Hippocampal formation (tissue), 2 donors: ENCODE measurements around the gene SMARCD2.

Experiments used
- DNase-seq, 2 donors: peaks; one replicate each; lab custom pipeline; 2025; lab: John Stamatoyannopoulos, UW

Gene SMARCD2

GRCh38 chr17:63800783-63801182 is 41.7 kb downstream of the SMARCD2 start:
- no peak for DNase-seq

- peak in 1 of 2 donors; percentile 1 for DNase-seq
Measured at GRCh38 chr17:63798572-63799106, 43.8 kb downstream of the SMARCD2 start.

DNA sequence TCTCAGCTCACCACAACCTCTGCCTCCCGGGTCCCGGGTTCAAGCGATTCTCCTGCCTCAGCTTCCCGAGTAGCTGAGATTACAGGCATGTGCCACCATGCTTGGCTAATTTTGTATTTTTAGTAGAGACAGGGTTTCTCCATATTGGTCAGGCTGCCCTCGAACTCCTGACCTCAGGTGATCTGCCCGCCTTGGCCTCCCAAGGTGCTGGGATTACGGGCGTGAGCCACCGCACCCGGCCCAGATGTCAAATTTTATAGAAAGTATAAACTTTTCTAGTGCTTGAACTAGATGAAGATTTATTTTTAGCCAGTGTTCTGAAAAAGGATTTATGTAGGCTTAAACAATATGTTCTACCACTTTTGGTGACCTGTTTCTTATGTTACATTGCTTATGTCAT is 46.1 kb downstream of the SMARCD2 start:
- peak in 1 of 2 donors; percentile 10 for DNase-seq

- DNase-seq, result no peak
Measured at GRCh38 chr17:63792055-63792729, 50.3 kb downstream of the SMARCD2 start.

DNA sequence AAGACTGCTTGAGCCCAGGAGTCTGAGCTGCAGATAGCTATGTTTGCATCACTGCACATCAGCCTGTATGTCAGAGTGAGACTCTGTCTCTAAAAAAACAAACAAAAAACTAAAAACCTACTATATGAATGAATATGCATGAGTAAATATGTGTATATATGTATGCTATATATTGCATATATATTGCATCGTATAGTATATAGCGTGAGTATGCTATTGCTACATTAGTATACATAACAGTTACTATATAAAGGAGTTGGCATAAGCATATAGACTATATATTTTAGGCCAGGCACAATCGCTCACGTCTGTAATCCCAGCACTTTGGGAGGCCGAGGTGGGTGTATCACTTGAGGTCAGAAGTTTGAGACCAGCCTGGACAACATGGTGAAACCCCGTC is 52.4 kb downstream of the SMARCD2 start:
- DNase-seq, result no peak

- DNase-seq, result no peak
Measured at GRCh38 chr17:63786971-63787711, 55.3 kb downstream of the SMARCD2 start.

GRCh38 chr17:63786117-63786516 is 56.4 kb downstream of the SMARCD2 start:
- DNase-seq, result no peak

DNA sequence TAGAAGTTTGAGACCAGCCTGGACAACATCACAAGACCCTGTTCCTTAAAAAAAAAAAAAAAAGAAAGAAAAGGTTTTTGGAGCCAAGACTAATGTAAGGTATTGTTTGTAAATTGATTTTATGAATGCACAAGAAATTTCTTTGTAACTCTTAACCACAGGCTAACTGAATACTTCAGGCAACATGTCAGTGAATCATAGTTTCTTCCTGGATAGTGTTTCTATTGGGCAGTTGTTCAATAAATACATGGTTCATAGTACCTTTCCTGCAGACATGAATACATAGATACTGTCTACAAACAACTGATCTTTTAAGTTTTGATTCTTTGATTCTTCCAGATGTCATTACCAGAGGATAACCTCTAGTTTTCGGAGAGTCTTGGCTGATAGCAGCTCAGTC is 56.9 kb downstream of the SMARCD2 start:
- DNase-seq, result no peak

GRCh38 chr17:63783522-63783921 is 59.0 kb downstream of the SMARCD2 start:
- DNase-seq, result no peak
